ENCODE data around the gene TBC1D30.
"Not testable (repeated sequence)": the region's sequence is repeated elsewhere in the genome, so short reads cannot be mapped to it uniquely, and the experiment has no call there.

DNA sequence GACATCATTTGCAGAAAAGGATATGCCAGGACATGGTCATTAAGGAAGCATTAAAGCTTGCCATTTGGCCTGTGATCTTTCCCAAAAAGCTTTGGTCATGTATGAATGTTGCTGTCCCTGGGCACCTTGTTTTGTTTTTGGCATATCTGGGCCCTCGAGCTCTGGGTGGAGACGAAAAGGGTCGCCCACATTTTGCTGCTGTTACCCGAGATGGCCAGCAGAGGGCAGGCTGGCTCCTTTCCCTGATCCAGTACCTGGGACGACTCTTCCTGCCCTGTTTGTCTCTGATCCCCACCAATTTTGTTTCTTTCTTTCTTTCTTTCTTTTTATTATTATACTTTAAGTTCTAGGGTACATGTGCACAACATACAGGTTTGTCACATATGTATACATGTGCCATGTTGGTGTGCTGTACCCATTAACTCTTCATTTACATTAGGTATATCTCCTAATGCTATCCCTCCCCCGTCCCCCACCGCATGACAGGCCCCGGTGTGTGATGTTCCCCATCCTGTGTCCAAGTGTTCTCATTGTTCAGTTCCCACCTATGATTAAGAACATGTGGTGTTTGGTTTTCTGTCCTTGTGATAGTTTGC, 22.2 kb upstream of the TBC1D30 start:
- TF ChIP-seq POLR2AphosphoS5, EP300, POLR2A (IDR thresholded peaks at IDR 0.05): not testable (repeated sequence)
- TF ChIP-seq, protein P1, sequence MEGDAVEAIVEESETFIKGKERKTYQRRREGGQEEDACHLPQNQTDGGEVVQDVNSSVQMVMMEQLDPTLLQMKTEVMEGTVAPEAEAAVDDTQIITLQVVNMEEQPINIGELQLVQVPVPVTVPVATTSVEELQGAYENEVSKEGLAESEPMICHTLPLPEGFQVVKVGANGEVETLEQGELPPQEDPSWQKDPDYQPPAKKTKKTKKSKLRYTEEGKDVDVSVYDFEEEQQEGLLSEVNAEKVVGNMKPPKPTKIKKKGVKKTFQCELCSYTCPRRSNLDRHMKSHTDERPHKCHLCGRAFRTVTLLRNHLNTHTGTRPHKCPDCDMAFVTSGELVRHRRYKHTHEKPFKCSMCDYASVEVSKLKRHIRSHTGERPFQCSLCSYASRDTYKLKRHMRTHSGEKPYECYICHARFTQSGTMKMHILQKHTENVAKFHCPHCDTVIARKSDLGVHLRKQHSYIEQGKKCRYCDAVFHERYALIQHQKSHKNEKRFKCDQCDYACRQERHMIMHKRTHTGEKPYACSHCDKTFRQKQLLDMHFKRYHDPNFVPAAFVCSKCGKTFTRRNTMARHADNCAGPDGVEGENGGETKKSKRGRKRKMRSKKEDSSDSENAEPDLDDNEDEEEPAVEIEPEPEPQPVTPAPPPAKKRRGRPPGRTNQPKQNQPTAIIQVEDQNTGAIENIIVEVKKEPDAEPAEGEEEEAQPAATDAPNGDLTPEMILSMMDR (IDR thresholded peaks at IDR 0.05), result peak; percentile 39 to 87 (median 74)

Measured in upper lobe of left lung (tissue), 4 donors.